ENCODE results near the gene ASB1.
"Not testable (repeated sequence)": the region's sequence is repeated elsewhere in the genome, so short reads cannot be mapped to it uniquely, and the experiment has no call there.

ASB1 gene

GRCh38 chr2:238423561-238424312 is 3.0 kb upstream of the ASB1 start:
- no peak for DNase-seq (ENCODE audit: low read depth)

GRCh38 chr2:238424313-238424700 is 2.4 kb upstream of the ASB1 start:
- no peak for DNase-seq (ENCODE audit: low read depth)

- DNase-seq (ENCODE audit: low read depth) = no peak
Observed at GRCh38 chr2:238425505-238425978, 1.2 kb upstream of the ASB1 start.

- DNase-seq (ENCODE audit: low read depth) = peak; percentile 35
Observed at GRCh38 chr2:238425979-238426567, 654 bp upstream of the ASB1 start.

GRCh38 chr2:238427435-238428162 is 872 bp downstream of the ASB1 start:
- DNase-seq (ENCODE audit: low read depth) = no peak

- no peak for DNase-seq (ENCODE audit: low read depth)
Observed at GRCh38 chr2:238428866-238429265, 2.1 kb downstream of the ASB1 start.

- no peak for DNase-seq (ENCODE audit: low read depth)
Observed at GRCh38 chr2:238430781-238431180, 4.1 kb downstream of the ASB1 start.

GRCh38 chr2:238431456-238431855 is 4.7 kb downstream of the ASB1 start:
- no peak for DNase-seq (ENCODE audit: low read depth)

- no peak for DNase-seq (ENCODE audit: low read depth)
Observed at GRCh38 chr2:238433300-238433915, 6.7 kb downstream of the ASB1 start.

GRCh38 chr2:238433941-238434845 is 7.5 kb downstream of the ASB1 start:
- DNase-seq (ENCODE audit: low read depth) = peak; percentile 82

- DNase-seq (ENCODE audit: low read depth) = no peak
Observed at GRCh38 chr2:238434846-238435751, 8.4 kb downstream of the ASB1 start.

- no peak for DNase-seq (ENCODE audit: low read depth)
Observed at GRCh38 chr2:238435752-238436096, 9.0 kb downstream of the ASB1 start.

- DNase-seq (ENCODE audit: low read depth) = peak; percentile 83
Observed at GRCh38 chr2:238438856-238439849, 12.4 kb downstream of the ASB1 start.

GRCh38 chr2:238439917-238440316 is 13.2 kb downstream of the ASB1 start:
- DNase-seq (ENCODE audit: low read depth) = no peak

GRCh38 chr2:238440331-238440730 is 13.6 kb downstream of the ASB1 start:
- DNase-seq (ENCODE audit: low read depth) = no peak

GRCh38 chr2:238440767-238441166 is 14.0 kb downstream of the ASB1 start:
- no peak for DNase-seq (ENCODE audit: low read depth)

- DNase-seq (ENCODE audit: low read depth) = no peak
Observed at GRCh38 chr2:238441262-238442114, 14.8 kb downstream of the ASB1 start.

- not testable (repeated sequence) for DNase-seq (ENCODE audit: low read depth)
Observed at GRCh38 chr2:238442257-238442656, 15.5 kb downstream of the ASB1 start.
